PC-3 (cell line): ENCODE data around the gene CSNK1G1. TPM values are rescaled to one million over a fixed set of nuclear protein-coding genes. Genes with fewer than 3 reads are reported as not detected.
A peak's percentile ranks its signal among the peaks of the same experiment; 100 is the strongest.

Experiments
- ATAC-seq: fragments of 200-7000 bp; cut with Tn5 transposase; 2 replicates; pipeline ENCODE4 v1.9.1; 2020; ENCODE audit warnings: mild to moderate bottlenecking, moderate library complexity
- BruUV-seq: library from RNA; stranded (reverse); fragments of 400-500 nt; replicated peaks from 2 replicates; lab custom pipeline; 2021; lab: Mats Ljungman, UMichigan
- CTCF ChIA-PET: fragments of 300-600 bp; sonication (Branson Sonifier 250); formaldehyde crosslinking; loops from one replicate; lab custom pipeline; 2022; ENCODE audit warnings: antibody characterized with exemption; lab: Charles Lee
- POLR2A ChIA-PET: fragments of 300-600 bp; sonication (Branson Sonifier 250); formaldehyde crosslinking; loops from one replicate; lab custom pipeline; 2022; ENCODE audit warnings: antibody characterized with exemption; ENCODE audit not compliant: unreplicated experiment; lab: Charles Lee
- DNase-seq: peaks from one replicate; pipeline ENCODE4 v3.0.0-alpha.2; 2015
- H2AFZ ChIP-seq: fragments of 300-600 bp; sonication (generic); 2 replicates; pipeline ENCODE4 v1.6.0; 2016; ENCODE audit warnings: antibody characterized with exemption, low read length
- H3F3A ChIP-seq: fragments of 300-600 bp; sonication (generic); one replicate; pipeline ENCODE4 v1.6.0; 2017; ENCODE audit warnings: antibody characterized with exemption, low read length, control low read depth, mild to moderate bottlenecking; ENCODE audit not compliant: unreplicated experiment
- H3K27ac ChIP-seq: fragments of 300-600 bp; sonication (generic); 2 replicates; pipeline ENCODE4 v1.5.1; 2016; ENCODE audit warnings: mild to moderate bottlenecking, low read length
- H3K27me3 ChIP-seq: fragments of 300-600 bp; sonication (generic); 2 replicates; pipeline ENCODE4 v1.6.1; 2016; ENCODE audit warnings: low read length, mixed read lengths
- H3K36me3 ChIP-seq: fragments of 300-600 bp; sonication (generic); 2 replicates; pipeline ENCODE4 v1.6.1; 2016; ENCODE audit warnings: low read depth, mixed run types, low read length, mixed read lengths
- H3K4me1 ChIP-seq: fragments of 300-600 bp; sonication (generic); 2 replicates; pipeline ENCODE4 v1.5.1; 2016; ENCODE audit warnings: low read length; ENCODE audit not compliant: insufficient read depth
- H3K4me2 ChIP-seq: fragments of 300-600 bp; sonication (generic); 2 replicates; pipeline ENCODE4 v1.6.0; 2016; ENCODE audit warnings: low read length
- H3K4me3 ChIP-seq: fragments of 300-600 bp; sonication (generic); 2 replicates; pipeline ENCODE4 v1.5.1; 2016; ENCODE audit warnings: mild to moderate bottlenecking, low read length, mixed read lengths
- H3K79me2 ChIP-seq: fragments of 300-600 bp; sonication (generic); 2 replicates; pipeline ENCODE4 v1.6.1; 2017; ENCODE audit warnings: low read length, mixed read lengths
- H3K9ac ChIP-seq: fragments of 300-600 bp; sonication (generic); 2 replicates; pipeline ENCODE4 v1.6.0; 2016; ENCODE audit warnings: mild to moderate bottlenecking, low read length
- H3K9me2 ChIP-seq: fragments of 300-600 bp; sonication (generic); replicated peaks from 2 replicates; pipeline ENCODE4 v1.6.1; 2016; ENCODE audit warnings: mixed run types, low read length, mixed read lengths
- H3K9me3 ChIP-seq: fragments of 300-600 bp; sonication (generic); 2 replicates; pipeline ENCODE4 v1.6.1; 2016; ENCODE audit warnings: low read length, mixed read lengths
- H4K20me1 ChIP-seq: fragments of 300-600 bp; sonication (generic); 2 replicates; pipeline ENCODE4 v1.6.1; 2016; ENCODE audit warnings: low read length, mixed read lengths
- CTCF ChIP-seq: fragments of 300-600 bp; sonication (generic); conservative IDR thresholded peaks from 2 replicates; pipeline ENCODE4 v1.5.1; 2017; ENCODE audit warnings: antibody characterized with exemption, low read depth, mild to moderate bottlenecking, low read length
- EZH2 ChIP-seq: fragments of 300-600 bp; sonication (generic); IDR thresholded peaks from one replicate; pipeline ENCODE4 v1.6.1; 2017; ENCODE audit warnings: antibody characterized with exemption, mild to moderate bottlenecking, low read length; ENCODE audit not compliant: unreplicated experiment
- EZH2phosphoT487 ChIP-seq: fragments of 300-600 bp; sonication (generic); IDR thresholded peaks from 2 replicates; pipeline ENCODE4 v1.6.1; 2018; ENCODE audit warnings: mild to moderate bottlenecking, antibody characterized with exemption, low read length, borderline replicate concordance
- intact Hi-C: fragments of 100-400 bp; cut with micrococcal nuclease; formaldehyde crosslinking; loops from 2 replicates; pipeline ENCODE4 v1.9.0; 2023
- total RNA-seq: library from RNA; depleted of rRNA; stranded (reverse); fragments of >200 nt; gene quantifications from 2 replicates; pipeline ENCODE4 v1.2.3, GENCODE V29; 2014

CSNK1G1 gene
- total RNA-seq, 1 experiment from 2014 or later = 9.8 TPM

GRCh38 chr15:64213646-64214045 lies 142.3 kb downstream of the CSNK1G1 start:
- Histone ChIP-seq H3K9me2 (no peaks in the 10 kb centered on the region), H3K4me1 (peaks cover 11% of the 10 kb centered on the region; the same call in 1 of the 2 replicates), H3K9ac (no peak overlapping the region), H3K9me3 (no peaks in the 10 kb centered on the region), H2AFZ (no peak overlapping the region), H3K27ac (no peak overlapping the region), H4K20me1 (no peaks in the 10 kb centered on the region), H3K4me3 (no peak overlapping the region), H3K79me2 (no peaks in the 10 kb centered on the region), H3K36me3 (no peaks in the 10 kb centered on the region), H3K4me2 (no peak overlapping the region), H3F3A (no peaks in the 10 kb centered on the region), H3K27me3 (no peaks in the 10 kb centered on the region)
- no TSS peak for BruUV-seq
- no peak for TF ChIP-seq EZH2
- CTCF ChIA-PET = no interaction called here
- intact Hi-C loops = loop anchor here (5.0 kb wide), 1 partner anchor 34 kb away; no protein-coding TSS in a partner anchor
- DNase-seq (peak; percentile 33), ATAC-seq (peak; percentile 58)
- POLR2A ChIA-PET = interaction anchor here (0.6 kb wide), 2 partner anchors 11 to 103 kb away, joined by 3 to 5 read pairs; no protein-coding TSS in a partner anchor

- BruUV-seq = no TSS peak
- no peak for TF ChIP-seq EZH2
- no peak for TF ChIP-seq EZH2phosphoT487
- TF ChIP-seq CTCF = no peak
- no peaks in the 10 kb centered on the region for H3K79me2 ChIP-seq
- peaks cover 11% of the 10 kb centered on the region; the same call in 1 of the 2 replicates for H3K4me1 ChIP-seq
- no peaks in the 10 kb centered on the region for H3K9me3 ChIP-seq
- H3K9ac ChIP-seq = no peak overlapping the region
- H3K27me3 ChIP-seq = no peaks in the 10 kb centered on the region
- intact Hi-C loops = loop anchor here (5.0 kb wide), 1 partner anchor 36 kb away; no protein-coding TSS in a partner anchor
- H2AFZ ChIP-seq = no peak overlapping the region
- H3K36me3 ChIP-seq = no peaks in the 10 kb centered on the region
- H3K4me3 ChIP-seq = no peak overlapping the region
- H3F3A ChIP-seq = no peaks in the 10 kb centered on the region
- H3K27ac ChIP-seq = no peak overlapping the region
- POLR2A ChIA-PET = no interaction called here
- H3K9me2 ChIP-seq = no peaks in the 10 kb centered on the region
- DNase-seq (no peak), ATAC-seq (no peak)
- no peak overlapping the region for H3K4me2 ChIP-seq
- CTCF ChIA-PET = no interaction called here
- H4K20me1 ChIP-seq = no peaks in the 10 kb centered on the region
Measured at GRCh38 chr15:64211696-64212095, 144.3 kb downstream of the CSNK1G1 start.

- no peak for TF ChIP-seq EZH2phosphoT487
- TF ChIP-seq CTCF = no peak
- TF ChIP-seq EZH2 = no peak
- Histone ChIP-seq H3K36me3 (no peaks in the 10 kb centered on the region), H3F3A (no peaks in the 10 kb centered on the region), H4K20me1 (no peaks in the 10 kb centered on the region), H3K27me3 (no peaks in the 10 kb centered on the region), H3K9me2 (no peaks in the 10 kb centered on the region), H3K27ac (no peak overlapping the region), H3K4me2 (no peak overlapping the region), H3K79me2 (no peaks in the 10 kb centered on the region), H3K4me1 (peaks cover 11% of the 10 kb centered on the region; the same call in 1 of the 2 replicates), H3K9me3 (no peaks in the 10 kb centered on the region), H3K4me3 (no peak overlapping the region), H3K9ac (no peak overlapping the region), H2AFZ (no peak overlapping the region)
- intact Hi-C loops = loop anchor here (5.0 kb wide), 1 partner anchor 37 kb away; no protein-coding TSS in a partner anchor
- DNase-seq = no peak
- ChIA-PET POLR2A (no interaction called here), CTCF (no interaction called here)
- BruUV-seq = no TSS peak
- no peak for ATAC-seq
Measured at GRCh38 chr15:64210371-64210770, 145.6 kb downstream of the CSNK1G1 start.
